ENCODE results near the gene WDR59.
"Not testable (repeated sequence)": the region's sequence is repeated elsewhere in the genome, so short reads cannot be mapped to it uniquely, and the experiment has no call there.

Gene WDR59

DNA sequence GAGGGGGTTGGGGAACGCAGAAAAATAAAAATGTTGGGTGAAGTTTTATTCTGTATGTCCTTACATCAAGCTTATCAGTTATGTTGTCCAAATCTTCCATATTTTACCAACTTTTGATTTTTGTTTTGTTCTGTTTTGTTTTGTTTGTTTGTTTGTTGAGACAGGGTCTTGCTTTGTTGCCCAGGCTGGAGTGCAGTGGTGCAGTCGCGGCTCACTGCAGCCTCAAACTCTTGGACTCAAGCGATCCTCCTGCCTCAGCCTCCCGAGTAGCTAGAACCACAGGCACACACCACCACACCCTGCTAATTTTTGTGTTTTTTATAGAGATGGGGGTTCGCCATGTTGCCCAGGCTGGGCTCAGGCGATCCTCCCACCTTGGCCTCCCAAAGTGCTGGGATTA is 34.7 kb upstream of the WDR59 start:
- DNase-seq: no peak
- peaks cover 2 to 13% of the 10 kb centered on the region in 2 donors for H3K4me1 Mint-ChIP-seq (ENCODE audit: low read depth in 2 of 2)
- peaks cover 3 to 10% of the 10 kb centered on the region in 2 donors for H3K9me3 Mint-ChIP-seq
- no peak overlapping the region for H3K27ac Mint-ChIP-seq
- no peak overlapping the region for H3K4me3 Mint-ChIP-seq
- no peak for ATAC-seq (replicated peaks)
- peaks cover 0 to 7% of the 10 kb centered on the region in 2 donors for H3K27me3 Mint-ChIP-seq
- H3K36me3 Mint-ChIP-seq (ENCODE audit: insufficient read depth): no peaks in the 10 kb centered on the region

- H3K27me3 Mint-ChIP-seq: peaks cover 0 to 7% of the 10 kb centered on the region in 2 donors
- ATAC-seq (replicated peaks) (no peak), DNase-seq (no peak)
- H3K27ac Mint-ChIP-seq: no peak overlapping the region
- peaks cover 3 to 10% of the 10 kb centered on the region in 2 donors for H3K9me3 Mint-ChIP-seq
- no peak overlapping the region for H3K4me3 Mint-ChIP-seq
- H3K36me3 Mint-ChIP-seq (ENCODE audit: insufficient read depth): no peaks in the 10 kb centered on the region
- H3K4me1 Mint-ChIP-seq (ENCODE audit: low read depth in 2 of 2): peaks cover 0 to 13% of the 10 kb centered on the region in 2 donors
Observed at GRCh38 chr16:75019007-75019406, 34.1 kb upstream of the WDR59 start.

DNA sequence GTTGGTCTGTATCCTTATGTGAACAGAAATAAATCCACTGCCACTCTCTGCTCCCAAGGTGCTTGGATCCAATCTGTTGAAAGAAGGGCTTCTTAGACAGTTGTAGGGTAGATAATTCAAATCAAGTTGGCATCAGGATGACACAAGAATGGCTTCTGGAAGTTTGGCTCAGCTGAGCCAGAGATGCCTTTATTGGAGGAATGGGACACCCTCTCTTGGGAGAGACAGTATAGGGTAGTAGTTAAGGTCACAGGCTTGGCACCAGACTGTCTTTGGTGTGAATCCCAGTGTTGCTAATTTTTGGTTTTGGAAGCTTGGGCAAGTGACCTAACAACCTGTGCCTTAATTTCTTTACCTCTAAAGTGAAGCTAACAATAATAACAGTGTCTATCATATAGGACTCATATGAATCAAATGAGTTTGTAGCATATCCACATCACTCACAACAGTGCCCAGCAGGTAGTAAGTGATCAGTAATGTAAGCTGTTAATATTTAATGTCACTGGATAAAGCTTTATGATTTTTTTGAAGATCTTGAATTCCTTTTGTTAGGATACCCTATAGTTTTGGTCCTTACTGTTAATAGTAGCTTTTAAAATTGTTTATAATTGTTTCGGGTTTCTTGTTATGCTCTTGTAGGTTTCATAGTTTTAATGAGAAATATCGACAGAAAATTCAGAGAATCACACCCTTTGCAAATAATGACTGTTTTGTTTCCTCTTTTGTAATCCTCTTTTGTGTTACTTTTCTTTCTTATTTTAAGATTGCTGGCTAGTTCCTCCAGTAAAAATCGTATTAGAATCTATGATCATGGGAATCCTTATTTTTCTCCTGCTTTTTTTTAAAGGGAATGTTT is 33.0 kb upstream of the WDR59 start:
- Mint-ChIP-seq H3K36me3 (ENCODE audit: insufficient read depth) (no peaks in the 10 kb centered on the region), H3K27ac (no peak overlapping the region), H3K4me3 (no peak overlapping the region), H3K9me3 (peaks cover 3 to 10% of the 10 kb centered on the region in 2 donors), H3K4me1 (ENCODE audit: low read depth in 2 of 2) (peaks cover 2 to 13% of the 10 kb centered on the region in 2 donors), H3K27me3 (peaks cover 0 to 7% of the 10 kb centered on the region in 2 donors)
- DNase-seq (no peak), ATAC-seq (replicated peaks) (no peak)

- ATAC-seq (replicated peaks); DNase-seq; H3K36me3 Mint-ChIP-seq (ENCODE audit: insufficient read depth); H3K27ac Mint-ChIP-seq; H3K9me3 Mint-ChIP-seq; H3K4me3 Mint-ChIP-seq; H3K27me3 Mint-ChIP-seq: not testable (repeated sequence)
- peaks cover 11 to 25% of the 10 kb centered on the region in 2 donors for H3K4me1 Mint-ChIP-seq (ENCODE audit: low read depth in 2 of 2)
Observed at GRCh38 chr16:75016451-75017081, 31.6 kb upstream of the WDR59 start.

GRCh38 chr16:75014318-75014717 is 29.4 kb upstream of the WDR59 start:
- H3K4me1 Mint-ChIP-seq (ENCODE audit: low read depth in 2 of 2): peaks cover 11 to 15% of the 10 kb centered on the region in 2 donors
- no peaks in the 10 kb centered on the region for H3K36me3 Mint-ChIP-seq (ENCODE audit: insufficient read depth)
- DNase-seq: no peak
- ATAC-seq (replicated peaks): no peak
- no peaks in the 10 kb centered on the region for H3K9me3 Mint-ChIP-seq
- H3K27me3 Mint-ChIP-seq: no peaks in the 10 kb centered on the region
- no peak overlapping the region for H3K4me3 Mint-ChIP-seq
- no peak overlapping the region for H3K27ac Mint-ChIP-seq

DNA sequence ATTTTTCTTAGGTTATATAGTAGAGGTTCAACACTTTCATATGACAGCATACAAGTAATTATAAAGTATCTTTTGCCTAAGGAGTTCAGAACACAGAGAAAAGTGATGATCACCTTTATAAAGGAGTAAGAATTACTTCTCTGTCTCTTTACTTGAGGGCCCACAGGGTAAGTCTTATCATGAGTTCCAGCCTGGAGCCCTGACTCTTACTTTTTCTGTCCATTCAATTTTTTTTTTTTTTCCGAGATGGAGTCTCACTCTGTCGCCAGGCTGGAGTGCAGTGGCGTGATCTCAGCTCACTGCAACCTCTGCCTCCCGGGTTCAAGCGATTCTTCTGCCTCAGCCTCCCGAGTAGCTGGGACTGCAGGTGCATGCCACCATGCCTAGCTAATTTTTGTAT is 28.2 kb upstream of the WDR59 start:
- H3K4me3 Mint-ChIP-seq; H3K36me3 Mint-ChIP-seq (ENCODE audit: insufficient read depth); H3K9me3 Mint-ChIP-seq; DNase-seq; H3K27me3 Mint-ChIP-seq; ATAC-seq (replicated peaks): not testable (repeated sequence)
- Mint-ChIP-seq H3K27ac (peak overlapping the region; percentile 30 to 90), H3K4me1 (ENCODE audit: low read depth in 2 of 2) (peaks cover 11 to 14% of the 10 kb centered on the region in 2 donors)

GRCh38 chr16:75012380-75013081 is 27.6 kb upstream of the WDR59 start:
- peak overlapping the region; percentile 30 to 90 for H3K27ac Mint-ChIP-seq
- peaks cover 11 to 14% of the 10 kb centered on the region in 2 donors for H3K4me1 Mint-ChIP-seq (ENCODE audit: low read depth in 2 of 2)
- H3K36me3 Mint-ChIP-seq (ENCODE audit: insufficient read depth): no peaks in the 10 kb centered on the region
- ATAC-seq (replicated peaks) (peak; percentile 22), DNase-seq (no peak)
- H3K27me3 Mint-ChIP-seq: no peaks in the 10 kb centered on the region
- no peaks in the 10 kb centered on the region for H3K9me3 Mint-ChIP-seq
- peak overlapping the region; percentile 73 for H3K4me3 Mint-ChIP-seq

DNA sequence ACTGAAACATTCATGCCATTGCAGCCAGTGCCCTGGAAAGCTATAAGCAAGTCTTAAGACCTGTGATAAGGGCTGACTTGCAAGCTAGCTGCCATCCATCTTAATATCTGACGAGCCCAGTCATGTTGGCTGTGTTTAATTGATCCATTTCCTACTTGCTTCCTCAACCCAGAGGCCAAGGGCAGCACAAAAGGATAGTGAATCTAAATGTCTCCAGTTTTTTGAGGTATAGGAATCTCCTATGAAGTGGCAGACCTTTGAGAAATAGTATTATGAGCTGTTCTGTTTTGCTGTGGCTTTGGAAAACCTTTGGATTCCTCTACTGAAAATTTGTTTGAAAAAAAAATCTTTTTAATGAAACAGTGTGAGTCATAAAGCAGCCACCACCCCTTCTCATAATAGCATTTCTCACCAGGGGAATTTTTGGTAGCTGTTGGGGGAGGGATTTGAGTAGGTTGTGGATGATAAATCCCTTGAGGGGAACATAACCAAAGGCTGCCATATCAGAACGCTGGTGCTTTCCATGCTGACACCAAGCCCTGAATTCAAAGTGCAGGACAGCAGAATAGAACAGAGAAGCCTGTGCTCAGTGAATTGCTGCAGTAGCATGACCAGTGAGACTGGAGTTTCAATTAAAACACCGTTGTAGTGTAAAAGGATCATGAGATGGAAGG is 26.8 kb upstream of the WDR59 start:
- peak; percentile 87 for ATAC-seq (replicated peaks)
- peak overlapping the region; percentile 73 for H3K4me3 Mint-ChIP-seq
- H3K4me1 Mint-ChIP-seq (ENCODE audit: low read depth in 2 of 2): peaks cover 11 to 14% of the 10 kb centered on the region in 2 donors
- no peaks in the 10 kb centered on the region for H3K9me3 Mint-ChIP-seq
- peak overlapping the region; percentile 30 to 90 for H3K27ac Mint-ChIP-seq
- DNase-seq: no peak
- H3K27me3 Mint-ChIP-seq: no peaks in the 10 kb centered on the region
- no peaks in the 10 kb centered on the region for H3K36me3 Mint-ChIP-seq (ENCODE audit: insufficient read depth)

GRCh38 chr16:75010427-75010826 is 25.5 kb upstream of the WDR59 start:
- Mint-ChIP-seq H3K9me3 (no peaks in the 10 kb centered on the region), H3K27ac (no peak overlapping the region), H3K27me3 (no peaks in the 10 kb centered on the region), H3K36me3 (ENCODE audit: insufficient read depth) (no peaks in the 10 kb centered on the region), H3K4me1 (ENCODE audit: low read depth in 2 of 2) (peaks cover 11 to 14% of the 10 kb centered on the region in 2 donors), H3K4me3 (no peak overlapping the region)
- ATAC-seq (replicated peaks) (no peak), DNase-seq (no peak)

DNA sequence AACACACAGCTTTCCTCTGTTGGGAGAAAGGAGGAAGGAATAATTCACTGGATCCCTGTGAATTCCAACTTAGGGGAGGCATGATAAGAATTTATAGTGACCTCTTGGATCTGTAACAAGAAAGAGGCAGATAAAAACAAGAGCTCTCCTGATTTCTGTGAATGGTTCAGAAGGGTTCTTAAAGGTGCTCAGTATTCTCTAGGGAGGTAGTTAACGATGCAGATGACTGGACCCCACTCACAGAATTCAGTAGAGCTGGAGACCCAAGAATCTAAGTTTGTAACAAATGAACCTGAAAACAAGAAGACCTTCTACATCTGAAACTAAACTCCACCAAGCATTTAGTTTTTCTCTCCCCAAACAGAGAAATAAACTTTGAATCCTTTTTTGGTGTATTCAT is 22.5 kb upstream of the WDR59 start:
- no peak overlapping the region for H3K4me3 Mint-ChIP-seq
- peaks cover 5 to 9% of the 10 kb centered on the region in 2 donors for H3K4me1 Mint-ChIP-seq (ENCODE audit: low read depth in 2 of 2)

DNA sequence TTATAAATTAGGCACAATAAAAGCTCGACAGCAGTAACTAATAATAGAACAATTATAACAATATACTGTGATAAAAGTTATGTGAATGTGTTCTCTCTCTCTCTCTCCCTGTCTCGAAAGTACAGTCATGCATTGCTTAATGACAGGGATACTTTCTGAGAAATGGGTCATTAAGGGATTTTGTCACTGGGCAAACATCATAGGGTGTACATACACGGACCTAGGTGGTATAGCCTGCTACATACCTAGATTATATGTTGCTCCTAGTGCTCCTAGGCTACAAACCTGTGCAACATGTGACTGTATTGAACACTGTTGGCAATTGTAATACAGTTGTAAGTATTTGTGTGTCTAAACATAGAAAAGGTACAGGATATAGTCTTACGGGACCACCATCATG is 20.8 kb upstream of the WDR59 start:
- DNase-seq (no peak), ATAC-seq (replicated peaks) (no peak)
- Mint-ChIP-seq H3K4me3 (no peak overlapping the region), H3K4me1 (ENCODE audit: low read depth in 2 of 2) (peaks cover 0 to 1% of the 10 kb centered on the region in 2 donors), H3K27me3 (peaks cover 0 to 2% of the 10 kb centered on the region in 2 donors), H3K9me3 (no peaks in the 10 kb centered on the region), H3K36me3 (ENCODE audit: insufficient read depth) (peaks cover 7% of the 10 kb centered on the region), H3K27ac (no peak overlapping the region)

More for the DNA sequence above, 22.5 kb upstream of the WDR59 start:
- H3K27me3 Mint-ChIP-seq: no peaks in the 10 kb centered on the region
- no peak for DNase-seq
- no peaks in the 10 kb centered on the region for H3K9me3 Mint-ChIP-seq
- H3K27ac Mint-ChIP-seq: no peak overlapping the region
- H3K36me3 Mint-ChIP-seq (ENCODE audit: insufficient read depth): peaks cover 4% of the 10 kb centered on the region
- no peak for ATAC-seq (replicated peaks)

DNA sequence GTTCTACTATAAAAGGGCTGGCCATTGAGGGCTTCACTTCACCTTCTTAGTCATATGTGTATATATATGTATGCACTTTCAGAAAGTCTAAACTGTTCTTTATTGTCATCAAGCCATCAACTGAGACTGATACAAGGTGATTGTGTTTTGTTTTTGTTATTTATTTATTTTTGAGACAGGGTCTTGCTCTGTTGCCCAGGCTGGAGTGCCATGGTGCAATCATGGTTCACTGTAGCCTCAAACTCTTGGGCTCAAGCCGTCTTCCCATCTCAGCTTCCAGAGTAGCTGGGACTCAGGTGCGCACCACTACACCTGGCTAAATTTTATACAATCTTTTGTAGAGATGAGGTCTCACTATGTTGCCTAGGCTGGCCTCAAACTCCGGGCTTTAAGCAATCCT is 19.5 kb upstream of the WDR59 start:
- Mint-ChIP-seq H3K27me3 (peaks cover 0 to 12% of the 10 kb centered on the region in 2 donors), H3K36me3 (ENCODE audit: insufficient read depth) (peaks cover 7% of the 10 kb centered on the region), H3K4me3 (no peak overlapping the region), H3K27ac (no peak overlapping the region), H3K4me1 (ENCODE audit: low read depth in 2 of 2) (peaks cover 5 to 10% of the 10 kb centered on the region in 2 donors), H3K9me3 (no peaks in the 10 kb centered on the region)
- ATAC-seq (replicated peaks) (no peak), DNase-seq (no peak)

DNA sequence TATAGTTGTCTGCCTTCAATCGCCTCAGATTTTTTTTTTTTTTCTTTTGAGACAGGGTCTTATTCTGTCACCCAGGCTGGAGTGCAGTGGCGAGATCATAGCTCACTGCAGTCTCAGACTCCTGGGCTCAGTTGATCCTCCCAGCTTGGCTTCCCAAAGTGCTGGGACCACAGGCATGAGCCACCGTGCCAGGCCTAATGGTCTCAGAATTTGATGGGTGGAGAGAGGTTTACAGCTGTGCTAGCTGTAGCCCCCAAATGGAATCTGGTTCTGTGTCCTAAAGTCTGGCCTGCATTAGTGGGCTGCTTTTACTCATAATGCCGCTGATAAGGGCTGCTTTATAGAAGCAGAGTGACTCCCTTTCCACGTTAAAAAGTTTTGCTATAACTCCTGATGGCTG is 19.0 kb upstream of the WDR59 start:
- Mint-ChIP-seq H3K4me1 (ENCODE audit: low read depth in 2 of 2) (peaks cover 5 to 10% of the 10 kb centered on the region in 2 donors), H3K36me3 (ENCODE audit: insufficient read depth) (peaks cover 7% of the 10 kb centered on the region), H3K9me3 (no peaks in the 10 kb centered on the region), H3K27ac (no peak overlapping the region), H3K27me3 (peaks cover 0 to 12% of the 10 kb centered on the region in 2 donors), H3K4me3 (no peak overlapping the region)
- no peak for DNase-seq
- ATAC-seq (replicated peaks): no peak

All from effector memory CD8-positive, alpha-beta T cell (primary cell).